Body of pancreas (tissue), 4 donors: ENCODE results near the gene PLCH1.

Source experiments
- POLR2A ChIP-seq, 3 donors: fragments of 450-650 bp; IDR thresholded peaks; one replicate each; pipeline ENCODE4 v1.6.1; 2016; ENCODE audit warnings: antibody characterized with exemption in 3 of 3, mild to moderate bottlenecking in 2 of 3
- TF ChIP-seq, protein P1 (sequence below), 7 experiments: fragments of 450-650 bp in 4 of 7; fragments of 200-600 bp in 3 of 7; sonication (generic) in 3 of 7; IDR thresholded peaks; one replicate each; pipeline ENCODE4 v1.5.1; 2016 to 2019; ENCODE audit warnings: antibody characterized with exemption in 7 of 7

GRCh38 chr3:155423526-155424322 lies 321.1 kb downstream of the PLCH1 start:
- TF ChIP-seq, protein P1, sequence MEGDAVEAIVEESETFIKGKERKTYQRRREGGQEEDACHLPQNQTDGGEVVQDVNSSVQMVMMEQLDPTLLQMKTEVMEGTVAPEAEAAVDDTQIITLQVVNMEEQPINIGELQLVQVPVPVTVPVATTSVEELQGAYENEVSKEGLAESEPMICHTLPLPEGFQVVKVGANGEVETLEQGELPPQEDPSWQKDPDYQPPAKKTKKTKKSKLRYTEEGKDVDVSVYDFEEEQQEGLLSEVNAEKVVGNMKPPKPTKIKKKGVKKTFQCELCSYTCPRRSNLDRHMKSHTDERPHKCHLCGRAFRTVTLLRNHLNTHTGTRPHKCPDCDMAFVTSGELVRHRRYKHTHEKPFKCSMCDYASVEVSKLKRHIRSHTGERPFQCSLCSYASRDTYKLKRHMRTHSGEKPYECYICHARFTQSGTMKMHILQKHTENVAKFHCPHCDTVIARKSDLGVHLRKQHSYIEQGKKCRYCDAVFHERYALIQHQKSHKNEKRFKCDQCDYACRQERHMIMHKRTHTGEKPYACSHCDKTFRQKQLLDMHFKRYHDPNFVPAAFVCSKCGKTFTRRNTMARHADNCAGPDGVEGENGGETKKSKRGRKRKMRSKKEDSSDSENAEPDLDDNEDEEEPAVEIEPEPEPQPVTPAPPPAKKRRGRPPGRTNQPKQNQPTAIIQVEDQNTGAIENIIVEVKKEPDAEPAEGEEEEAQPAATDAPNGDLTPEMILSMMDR (IDR thresholded peaks at IDR 0.05) = no peak
- TF ChIP-seq POLR2A (IDR thresholded peaks at IDR 0.05) = no peak
